22Rv1 (cell line): ENCODE measurements around the gene HOXA9.
A peak's percentile ranks its signal among the peaks of the same experiment; 100 is the strongest.

Experiments used
- H3K27ac ChIP-seq: fragments of 450-650 bp; 2 replicates; pipeline ENCODE4 v1.5.1; 2017
- ZFX ChIP-seq: fragments of 450-650 bp; IDR thresholded peaks from 2 replicates; pipeline ENCODE4 v1.6.1; 2017; ENCODE audit warnings: antibody characterized with exemption, borderline replicate concordance
- TF ChIP-seq, protein P1 (sequence below): fragments of 450-650 bp; IDR thresholded peaks from 2 replicates; pipeline ENCODE4 v1.5.1; 2017; ENCODE audit warnings: mild to moderate bottlenecking

HOXA9 gene

DNA sequence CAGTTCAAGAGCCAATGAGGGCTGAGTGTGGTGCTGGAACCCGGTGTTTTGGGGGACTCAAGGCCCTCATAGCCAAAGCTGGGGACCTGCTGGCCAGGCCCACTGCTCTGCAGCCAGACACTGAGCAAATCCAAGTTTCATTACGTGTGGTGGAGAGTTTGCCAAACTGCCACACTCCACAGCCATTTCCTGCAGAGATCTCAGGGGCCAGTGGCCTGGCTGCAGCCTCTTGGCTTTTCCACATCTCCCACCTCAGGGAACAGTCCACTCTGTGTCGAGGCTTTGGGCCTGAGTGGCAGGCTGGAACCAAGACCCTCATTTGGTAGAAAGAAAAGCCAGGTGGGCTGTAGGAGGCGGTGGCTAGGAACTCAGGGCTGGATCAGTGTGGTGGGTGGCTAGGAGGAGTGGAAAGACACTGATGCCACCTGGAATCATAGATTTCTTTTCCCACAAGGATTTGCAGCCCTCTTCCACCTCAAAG lies 16.5 kb upstream of the HOXA9 start:
- TF ChIP-seq ZFX, result no peak
- TF ChIP-seq, protein P1, sequence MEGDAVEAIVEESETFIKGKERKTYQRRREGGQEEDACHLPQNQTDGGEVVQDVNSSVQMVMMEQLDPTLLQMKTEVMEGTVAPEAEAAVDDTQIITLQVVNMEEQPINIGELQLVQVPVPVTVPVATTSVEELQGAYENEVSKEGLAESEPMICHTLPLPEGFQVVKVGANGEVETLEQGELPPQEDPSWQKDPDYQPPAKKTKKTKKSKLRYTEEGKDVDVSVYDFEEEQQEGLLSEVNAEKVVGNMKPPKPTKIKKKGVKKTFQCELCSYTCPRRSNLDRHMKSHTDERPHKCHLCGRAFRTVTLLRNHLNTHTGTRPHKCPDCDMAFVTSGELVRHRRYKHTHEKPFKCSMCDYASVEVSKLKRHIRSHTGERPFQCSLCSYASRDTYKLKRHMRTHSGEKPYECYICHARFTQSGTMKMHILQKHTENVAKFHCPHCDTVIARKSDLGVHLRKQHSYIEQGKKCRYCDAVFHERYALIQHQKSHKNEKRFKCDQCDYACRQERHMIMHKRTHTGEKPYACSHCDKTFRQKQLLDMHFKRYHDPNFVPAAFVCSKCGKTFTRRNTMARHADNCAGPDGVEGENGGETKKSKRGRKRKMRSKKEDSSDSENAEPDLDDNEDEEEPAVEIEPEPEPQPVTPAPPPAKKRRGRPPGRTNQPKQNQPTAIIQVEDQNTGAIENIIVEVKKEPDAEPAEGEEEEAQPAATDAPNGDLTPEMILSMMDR, result no peak

DNA sequence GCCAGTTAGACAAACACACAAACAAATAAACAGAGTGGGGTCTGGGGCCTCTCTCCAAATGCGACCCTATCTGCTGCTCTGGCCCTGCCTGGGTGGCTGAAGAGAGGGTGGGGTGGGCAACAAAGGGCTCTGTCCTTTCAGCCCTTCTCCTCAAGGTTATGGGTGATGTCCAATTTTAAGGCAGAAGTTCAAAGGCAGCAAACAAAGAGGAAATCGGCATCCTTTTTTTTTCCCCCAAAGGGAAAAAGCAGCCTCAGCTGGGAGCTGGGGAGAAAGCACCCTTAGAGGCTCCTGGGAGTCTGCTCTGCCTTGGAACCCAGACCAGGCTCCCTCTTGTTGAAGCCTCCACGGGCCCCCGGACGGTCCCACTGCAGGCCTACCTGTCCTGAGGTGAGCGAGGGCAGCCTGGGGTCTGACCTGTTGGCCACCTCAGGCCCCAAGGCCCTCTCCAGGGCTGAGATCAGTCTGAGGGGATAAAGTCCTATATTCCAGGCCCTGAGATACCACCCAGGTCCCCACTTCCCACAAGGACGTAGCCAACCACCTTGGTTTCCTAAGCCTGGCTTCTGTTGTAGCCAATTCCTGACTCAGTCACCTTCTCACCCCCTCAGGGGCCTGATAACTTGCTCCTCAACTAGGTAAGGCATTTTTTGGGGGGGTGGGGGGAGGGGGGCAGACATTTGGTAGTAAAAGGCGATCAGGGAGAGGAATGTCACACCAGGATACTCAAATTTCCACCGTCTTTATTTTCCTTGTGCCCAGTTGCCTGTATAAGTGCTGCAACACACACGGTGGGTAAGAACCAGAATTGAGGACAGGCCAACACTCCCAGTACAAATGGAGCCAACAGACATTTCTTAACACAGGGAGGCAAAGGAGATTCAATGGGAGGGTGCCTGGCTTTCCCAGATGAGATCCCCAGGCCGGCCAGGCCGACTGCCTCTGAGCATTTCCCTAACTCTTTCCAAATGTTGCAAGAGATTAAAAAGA lies 15.4 kb upstream of the HOXA9 start:
- H3K27ac ChIP-seq, result peak overlapping the region; percentile 46; the same call in 1 of the 2 replicates
- no peak for TF ChIP-seq ZFX
- TF ChIP-seq, protein P1, result no peak

More for the DNA sequence above, 16.5 kb upstream of the HOXA9 start:
- H3K27ac ChIP-seq, result no peak overlapping the region

GRCh38 chr7:27179503-27180430 lies 14.4 kb upstream of the HOXA9 start:
- peak overlapping the region; percentile 46 for H3K27ac ChIP-seq
- TF ChIP-seq, protein P1, result peak; percentile 100
- no peak for TF ChIP-seq ZFX

DNA sequence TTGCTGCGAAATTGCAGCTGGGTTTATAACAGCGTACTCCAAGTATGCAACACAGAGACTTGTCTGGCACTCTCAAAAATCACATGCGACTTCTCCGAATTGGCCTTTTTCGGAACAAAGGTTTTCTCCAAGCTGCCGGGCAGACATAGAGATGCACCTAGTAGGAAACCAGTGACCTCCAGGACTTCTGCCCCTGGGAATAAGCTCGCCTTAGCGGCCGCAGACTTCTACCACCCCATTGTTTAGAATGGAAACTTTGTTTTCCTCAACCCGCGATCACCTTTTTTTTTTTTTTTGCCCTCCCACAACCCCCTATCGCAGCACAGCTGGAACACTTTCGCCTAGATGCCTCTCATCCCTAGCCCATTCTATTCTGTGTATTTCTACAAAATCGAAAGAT lies 13.7 kb upstream of the HOXA9 start:
- TF ChIP-seq ZFX, result no peak
- TF ChIP-seq, protein P1, result no peak
- H3K27ac ChIP-seq, result 0 out of 2 replicates have a peak overlapping the region, but pooled peaks have one; percentile 46

DNA sequence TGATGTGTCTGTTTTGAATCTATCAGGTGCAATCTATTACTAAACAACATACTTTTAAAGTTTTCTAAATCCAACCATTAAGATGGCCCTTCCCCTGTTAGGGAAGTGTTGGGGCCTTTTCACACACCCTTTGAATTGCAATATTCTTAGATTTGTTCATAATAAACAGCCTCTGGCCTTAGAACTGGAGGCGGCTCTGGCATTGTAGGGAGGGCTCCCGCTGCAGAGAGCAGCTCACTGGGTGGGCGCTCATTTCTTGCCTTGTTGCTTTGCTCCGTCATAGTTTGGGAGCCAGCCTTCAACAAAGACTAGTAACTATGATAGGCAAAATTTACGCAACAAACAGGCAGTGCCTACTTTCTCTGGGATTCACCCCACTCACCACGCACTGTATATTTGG lies 13.0 kb upstream of the HOXA9 start:
- TF ChIP-seq ZFX, result no peak
- TF ChIP-seq, protein P1, result no peak
- H3K27ac ChIP-seq, result no peak overlapping the region

DNA sequence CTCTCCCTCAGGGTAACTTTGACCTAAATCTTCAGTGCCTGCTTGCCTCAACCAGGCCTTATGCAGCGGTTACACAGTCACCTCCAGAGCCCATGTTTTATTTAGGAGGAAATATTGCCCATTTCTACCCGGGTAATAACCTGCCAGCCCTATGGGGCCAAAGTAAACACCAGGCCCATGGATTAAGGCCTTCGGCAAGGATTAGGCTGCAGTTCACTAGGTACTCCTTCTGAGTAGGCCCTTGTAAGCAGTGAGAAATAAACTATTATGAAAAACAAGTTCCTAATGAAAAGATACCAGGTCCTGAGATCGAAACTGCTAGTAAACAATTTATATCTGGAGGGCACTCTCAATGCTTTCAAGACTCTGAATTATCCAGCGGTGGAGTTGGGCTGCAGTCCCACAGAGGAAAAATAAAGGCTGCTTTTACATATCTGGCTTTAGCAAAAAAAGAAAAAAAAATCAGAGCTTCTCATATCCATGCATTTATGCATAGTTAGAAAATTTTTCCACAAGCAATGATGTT lies 12.5 kb upstream of the HOXA9 start:
- no peak for TF ChIP-seq ZFX
- TF ChIP-seq, protein P1, result no peak
- no peak overlapping the region for H3K27ac ChIP-seq
